ENCODE measurements around the gene UBE2B.
"Not testable (repeated sequence)": the region's sequence is repeated elsewhere in the genome, so short reads cannot be mapped to it uniquely, and the experiment has no call there.

UBE2B gene

GRCh38 chr5:134417707-134418106 is 46.3 kb downstream of the UBE2B start:
- DNase-seq (ENCODE audit: low read depth in 1 of 2, low spot score in 1 of 2) = no peak
- no peak overlapping the region for H3K4me3 ChIP-seq (replicated peaks; ENCODE audit: insufficient read depth, low read length)
- no peaks in the 10 kb centered on the region for H3K27me3 ChIP-seq (ENCODE audit: insufficient read depth, poor library complexity, severe bottlenecking)
- no peak for TF ChIP-seq CTCF (IDR thresholded peaks at IDR 0.05; ENCODE audit: insufficient read depth, low read length)
- no peak for TF ChIP-seq POLR2AphosphoS5 (IDR thresholded peaks at IDR 0.05; ENCODE audit: low read depth)
- no peak for TF ChIP-seq SPI1 (IDR thresholded peaks at IDR 0.05; ENCODE audit: borderline replicate concordance, low read depth)
- TF ChIP-seq REST (IDR thresholded peaks at IDR 0.05; ENCODE audit: insufficient replicate concordance, low read depth) = no peak
- no peak for TF ChIP-seq GABPA (IDR thresholded peaks at IDR 0.05; ENCODE audit: low read depth)
- H3K27ac ChIP-seq (replicated peaks) = no peak overlapping the region

GRCh38 chr5:134418958-134419357 is 47.6 kb downstream of the UBE2B start:
- no peaks in the 10 kb centered on the region for H3K27me3 ChIP-seq (ENCODE audit: insufficient read depth, poor library complexity, severe bottlenecking)
- H3K27ac ChIP-seq (replicated peaks) = no peak overlapping the region
- no peak for TF ChIP-seq GABPA (IDR thresholded peaks at IDR 0.05; ENCODE audit: low read depth)
- TF ChIP-seq SPI1 (IDR thresholded peaks at IDR 0.05; ENCODE audit: borderline replicate concordance, low read depth) = no peak
- no peak for TF ChIP-seq REST (IDR thresholded peaks at IDR 0.05; ENCODE audit: insufficient replicate concordance, low read depth)
- TF ChIP-seq POLR2AphosphoS5 (IDR thresholded peaks at IDR 0.05; ENCODE audit: low read depth) = no peak
- no peak for TF ChIP-seq CTCF (IDR thresholded peaks at IDR 0.05; ENCODE audit: insufficient read depth, low read length)
- no peak for DNase-seq (ENCODE audit: low read depth in 1 of 2, low spot score in 1 of 2)
- no peak overlapping the region for H3K4me3 ChIP-seq (replicated peaks; ENCODE audit: insufficient read depth, low read length)

- DNase-seq (ENCODE audit: low read depth in 1 of 2, low spot score in 1 of 2) = no peak
- no peaks in the 10 kb centered on the region for H3K27me3 ChIP-seq (ENCODE audit: insufficient read depth, poor library complexity, severe bottlenecking)
- TF ChIP-seq GABPA (IDR thresholded peaks at IDR 0.05; ENCODE audit: low read depth) (no peak), SPI1 (IDR thresholded peaks at IDR 0.05; ENCODE audit: borderline replicate concordance, low read depth) (no peak), REST (IDR thresholded peaks at IDR 0.05; ENCODE audit: insufficient replicate concordance, low read depth) (no peak), POLR2AphosphoS5 (IDR thresholded peaks at IDR 0.05; ENCODE audit: low read depth) (no peak), CTCF (IDR thresholded peaks at IDR 0.05; ENCODE audit: insufficient read depth, low read length) (no peak)
Observed at GRCh38 chr5:134420343-134420742, 49.0 kb downstream of the UBE2B start.

GRCh38 chr5:134421038-134421437 is 49.7 kb downstream of the UBE2B start:
- DNase-seq (ENCODE audit: low read depth in 1 of 2, low spot score in 1 of 2); H3K27me3 ChIP-seq (ENCODE audit: insufficient read depth, poor library complexity, severe bottlenecking); H3K4me3 ChIP-seq (replicated peaks; ENCODE audit: insufficient read depth, low read length); H3K27ac ChIP-seq (replicated peaks): not testable (repeated sequence)

More at GRCh38 chr5:134420343-134420742, 49.0 kb downstream of the UBE2B start:
- H3K27ac ChIP-seq (replicated peaks) = no peak overlapping the region
- no peak overlapping the region for H3K4me3 ChIP-seq (replicated peaks; ENCODE audit: insufficient read depth, low read length)
